ENCODE measurements around the gene RHBDF2. TPM values are rescaled to one million over a fixed set of nuclear protein-coding genes. Genes with fewer than 3 reads are reported as not detected.

The RHBDF2 gene
- total RNA-seq, 2 experiments from 2014 or later, result 23.9 to 28.4 TPM

DNA sequence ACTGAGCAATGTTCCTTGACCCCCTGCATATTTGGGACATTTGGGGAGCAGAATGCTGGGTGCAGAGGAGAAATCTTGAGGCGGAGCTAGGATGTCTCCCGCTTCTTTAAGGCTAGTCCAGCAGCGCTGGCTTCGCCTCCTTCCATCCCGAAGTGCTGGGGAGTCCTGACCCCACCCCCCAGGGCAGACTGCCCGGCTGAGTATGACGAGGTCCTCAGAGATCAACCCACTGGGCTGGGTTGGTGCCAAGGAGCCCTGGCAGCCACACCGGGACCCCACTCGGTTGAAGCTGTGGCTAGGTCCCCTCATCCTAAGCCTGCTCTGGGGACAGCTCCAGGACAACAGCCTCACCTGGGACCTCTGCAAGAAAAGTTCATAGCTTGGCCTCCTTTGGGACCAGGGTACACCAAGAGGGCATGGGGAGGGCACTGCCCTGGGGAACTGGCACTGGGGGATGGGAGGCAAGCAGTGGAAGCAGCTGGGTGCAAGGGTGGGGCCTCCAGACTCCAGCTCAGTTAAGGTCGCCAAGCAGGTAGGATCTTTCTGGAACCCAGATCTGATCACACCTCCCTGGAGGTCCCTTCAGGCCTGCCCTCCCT is 11.0 kb downstream of the RHBDF2 start:
- intact Hi-C loops (cut with DNase I, micrococcal nuclease), result no loop called here
- Mint-ChIP-seq H3K27me3 (no peaks in the 10 kb centered on the region), H3K36me3 (ENCODE audit: low read depth) (peaks cover 6% of the 10 kb centered on the region), H3K4me3 (no peak overlapping the region), H3K4me1 (peaks cover 27% of the 10 kb centered on the region), H3K27ac (no peak overlapping the region), H3K9me3 (ENCODE audit: low read depth) (no peaks in the 10 kb centered on the region)
- no peak for DNase-seq
- POLR2A ChIA-PET, result no interaction called here
- CTCF ChIA-PET, result interaction anchor here (0.8 to 1.4 kb wide), 2 partner anchors 12 to 23 kb away, joined by 3 to 4 read pairs; partner anchors contain the start of gene AANAT
- no peak for ATAC-seq

DNA sequence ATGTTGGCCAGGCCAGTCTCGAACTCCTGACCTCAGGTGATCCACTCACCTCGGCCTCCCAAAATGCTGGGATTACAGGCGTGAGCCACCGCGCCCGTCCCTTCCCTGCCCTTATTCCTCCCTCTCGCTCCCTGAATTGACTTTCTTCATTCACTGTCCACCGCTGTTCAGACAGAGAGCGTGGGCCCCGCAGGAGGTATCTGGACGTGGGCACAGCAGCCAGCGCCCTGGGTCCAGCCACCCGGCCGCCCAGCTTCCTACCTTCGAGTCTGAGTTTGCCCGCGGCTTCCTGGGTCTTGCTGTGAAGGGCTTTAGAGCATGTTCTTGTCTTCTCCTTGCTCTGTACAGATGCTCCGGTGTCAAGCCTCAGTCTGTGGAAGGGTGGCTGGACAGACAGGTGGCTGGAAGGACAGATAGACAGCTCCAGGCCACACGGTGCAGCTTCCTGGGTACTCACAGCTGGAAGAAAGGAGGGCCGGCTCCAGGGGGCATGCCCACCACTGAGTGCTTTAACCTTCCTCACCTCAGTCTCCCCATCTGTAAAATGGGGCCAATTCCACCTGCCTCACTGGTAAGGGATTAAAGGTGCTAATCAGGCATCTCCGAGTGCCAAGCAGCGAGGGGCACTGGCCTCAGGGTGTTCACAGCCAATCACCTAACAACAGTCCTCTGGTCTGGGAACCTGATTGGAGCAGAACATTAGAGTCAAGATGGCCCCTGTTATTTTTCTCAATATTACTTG is 13.6 kb downstream of the RHBDF2 start:
- no peak for DNase-seq
- ChIA-PET POLR2A (no interaction called here), CTCF (interaction anchor here (0.6 kb wide), 1 partner anchor 11 kb away, joined by 4 read pairs; no protein-coding TSS in a partner anchor)
- ATAC-seq, result no peak
- no peaks in the 10 kb centered on the region for H3K27me3 Mint-ChIP-seq
- intact Hi-C loops (cut with DNase I, micrococcal nuclease), result no loop called here
- H3K4me1 Mint-ChIP-seq, result peaks cover 13% of the 10 kb centered on the region
- H3K36me3 Mint-ChIP-seq (ENCODE audit: low read depth), result peaks cover 6% of the 10 kb centered on the region
- H3K27ac Mint-ChIP-seq, result no peak overlapping the region
- no peak overlapping the region for H3K4me3 Mint-ChIP-seq
- no peaks in the 10 kb centered on the region for H3K9me3 Mint-ChIP-seq (ENCODE audit: low read depth)

DNA sequence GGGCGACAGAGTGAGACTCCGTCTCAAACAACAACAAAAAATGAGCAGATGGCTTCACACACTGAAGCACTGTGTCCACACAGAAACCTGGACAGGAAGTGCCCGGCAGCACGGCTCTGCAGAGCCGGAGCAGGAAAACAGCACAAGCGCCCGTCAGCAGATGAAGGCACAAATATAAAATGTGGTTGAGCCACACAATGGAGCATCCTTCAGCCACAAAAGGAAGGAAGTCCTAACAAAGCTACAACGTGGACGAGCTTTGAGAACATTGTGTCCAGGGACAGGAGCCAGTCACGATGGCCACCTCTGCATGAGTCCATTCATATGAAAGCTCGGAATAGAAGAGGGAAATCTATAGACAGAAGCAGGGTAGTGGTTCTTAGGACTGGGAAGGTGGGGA is 15.7 kb downstream of the RHBDF2 start:
- Mint-ChIP-seq H3K36me3 (ENCODE audit: low read depth) (peaks cover 6% of the 10 kb centered on the region), H3K4me3 (no peak overlapping the region), H3K27me3 (no peaks in the 10 kb centered on the region), H3K9me3 (ENCODE audit: low read depth) (no peaks in the 10 kb centered on the region), H3K4me1 (no peaks in the 10 kb centered on the region), H3K27ac (no peak overlapping the region)
- intact Hi-C loops (cut with DNase I, micrococcal nuclease), result no loop called here
- ATAC-seq (no peak), DNase-seq (no peak)
- POLR2A ChIA-PET, result no interaction called here
- CTCF ChIA-PET, result interaction anchor here (0.6 to 0.9 kb wide), 2 partner anchors 20 to 140 kb away, joined by 3 read pairs; no protein-coding TSS in a partner anchor

GRCh38 chr17:76484228-76484725 is 16.9 kb downstream of the RHBDF2 start:
- no peak for ATAC-seq
- no peak for DNase-seq
- Mint-ChIP-seq H3K4me1 (no peaks in the 10 kb centered on the region), H3K27ac (no peak overlapping the region), H3K36me3 (ENCODE audit: low read depth) (peaks cover 6% of the 10 kb centered on the region), H3K27me3 (no peaks in the 10 kb centered on the region), H3K9me3 (ENCODE audit: low read depth) (no peaks in the 10 kb centered on the region), H3K4me3 (no peak overlapping the region)
- ChIA-PET CTCF (no interaction called here), POLR2A (no interaction called here)
- intact Hi-C loops (cut with DNase I, micrococcal nuclease), result no loop called here

- ATAC-seq (no peak), DNase-seq (no peak)
- Mint-ChIP-seq H3K27ac (no peak overlapping the region), H3K36me3 (ENCODE audit: low read depth) (peaks cover 9% of the 10 kb centered on the region), H3K27me3 (no peaks in the 10 kb centered on the region), H3K4me1 (no peaks in the 10 kb centered on the region), H3K9me3 (ENCODE audit: low read depth) (no peaks in the 10 kb centered on the region), H3K4me3 (no peak overlapping the region)
- intact Hi-C loops (cut with DNase I, micrococcal nuclease), result no loop called here
- CTCF ChIA-PET, result no interaction called here
- POLR2A ChIA-PET, result no interaction called here
Observed at GRCh38 chr17:76481071-76481655, 20.1 kb downstream of the RHBDF2 start.

- ATAC-seq, result no peak
- no peaks in the 10 kb centered on the region for H3K9me3 Mint-ChIP-seq (ENCODE audit: low read depth)
- no peak for DNase-seq
- ChIA-PET CTCF (interaction anchor here (0.6 to 1.0 kb wide), 2 partner anchors 58 to 169 kb away, joined by 3 read pairs; no protein-coding TSS in a partner anchor), POLR2A (no interaction called here)
- no peaks in the 10 kb centered on the region for H3K4me1 Mint-ChIP-seq
- H3K36me3 Mint-ChIP-seq (ENCODE audit: low read depth), result peaks cover 6% of the 10 kb centered on the region
- intact Hi-C loops (cut with DNase I, micrococcal nuclease), result no loop called here
- H3K27me3 Mint-ChIP-seq, result no peaks in the 10 kb centered on the region
- H3K27ac Mint-ChIP-seq, result no peak overlapping the region
- H3K4me3 Mint-ChIP-seq, result no peak overlapping the region
Observed at GRCh38 chr17:76480632-76481031, 20.6 kb downstream of the RHBDF2 start.

DNA sequence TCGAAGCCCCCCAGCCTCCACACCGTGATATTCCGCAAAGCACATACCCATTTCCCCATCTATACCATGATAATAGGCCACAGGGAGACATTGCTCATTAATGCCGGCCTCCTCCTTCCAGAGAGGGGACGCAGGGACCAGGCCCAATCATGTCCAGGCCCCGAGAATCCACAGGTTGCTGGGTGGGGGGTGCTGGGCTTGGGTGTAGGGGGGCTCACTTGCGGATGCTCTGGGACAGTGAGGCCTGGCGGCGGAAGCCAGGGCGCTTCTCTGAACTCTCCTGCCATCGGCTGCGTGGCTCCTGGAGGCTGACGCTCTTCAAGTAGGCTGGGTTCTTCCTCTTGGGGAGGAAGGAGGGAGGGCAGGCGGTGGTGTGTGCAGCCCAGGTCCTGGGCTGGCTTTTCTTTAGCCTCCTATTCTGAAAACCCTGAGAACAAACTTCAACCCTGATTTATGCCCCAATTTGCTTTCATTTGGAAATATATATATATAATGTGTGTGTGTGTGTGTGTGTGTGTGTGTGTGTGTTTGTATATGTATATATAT is 21.6 kb downstream of the RHBDF2 start:
- DNase-seq (no peak), ATAC-seq (no peak)
- Mint-ChIP-seq H3K27ac (no peak overlapping the region), H3K36me3 (ENCODE audit: low read depth) (peaks cover 9% of the 10 kb centered on the region), H3K9me3 (ENCODE audit: low read depth) (no peaks in the 10 kb centered on the region), H3K4me3 (no peak overlapping the region), H3K27me3 (no peaks in the 10 kb centered on the region), H3K4me1 (no peaks in the 10 kb centered on the region)
- CTCF ChIA-PET, result interaction anchor here (0.5 to 1.0 kb wide), 2 partner anchors 57 to 475 kb away, joined by 3 read pairs; no protein-coding TSS in a partner anchor
- POLR2A ChIA-PET, result no interaction called here
- intact Hi-C loops (cut with DNase I, micrococcal nuclease), result no loop called here

DNA sequence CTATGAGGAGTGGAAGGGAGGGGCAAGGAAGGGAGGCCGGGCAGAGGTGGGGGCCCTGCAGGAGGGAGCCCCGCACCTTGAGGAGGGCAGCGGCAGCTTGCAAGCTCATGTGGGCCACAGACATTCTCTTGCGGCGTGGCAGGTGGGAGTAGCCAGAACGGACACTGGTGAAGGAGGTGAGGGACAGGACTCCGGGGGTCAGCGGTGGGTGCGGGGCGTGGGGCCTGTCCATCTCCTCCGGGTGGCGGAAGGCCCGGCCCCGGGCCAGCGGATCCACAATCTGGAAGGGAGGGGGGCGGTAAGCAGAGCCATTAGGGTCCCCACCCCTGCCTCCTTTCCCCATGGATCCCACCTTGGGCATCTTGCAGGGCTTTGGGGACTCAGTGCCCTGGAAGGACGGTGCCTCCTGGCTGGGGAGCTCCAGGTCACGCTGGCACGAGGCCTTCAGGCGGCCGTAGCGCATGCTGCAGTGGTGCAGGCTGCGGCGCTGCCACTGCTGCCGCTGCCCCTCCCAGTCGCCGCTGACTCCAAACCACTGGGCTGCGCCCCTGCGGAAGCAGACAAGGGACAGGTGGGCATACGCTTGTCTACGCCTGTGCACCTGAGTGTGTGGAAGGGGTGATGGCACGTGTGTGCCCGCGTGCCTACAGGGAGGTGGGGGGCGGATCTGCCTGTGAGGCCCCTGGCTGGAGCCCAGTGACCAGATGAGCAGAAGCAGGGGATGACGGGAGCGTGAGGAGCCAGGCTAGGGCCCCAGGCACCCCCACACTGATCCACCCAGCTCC is 22.3 kb downstream of the RHBDF2 start:
- ChIA-PET CTCF (interaction anchor here (0.5 kb wide), 1 partner anchor 476 kb away, joined by 3 read pairs; no protein-coding TSS in a partner anchor), POLR2A (interaction anchor here (0.6 kb wide), 1 partner anchor 50 kb away, joined by 3 read pairs; no protein-coding TSS in a partner anchor)
- intact Hi-C loops (cut with DNase I, micrococcal nuclease), result no loop called here
- ATAC-seq (no peak), DNase-seq (no peak)
- no peak overlapping the region for H3K4me3 Mint-ChIP-seq
- no peaks in the 10 kb centered on the region for H3K4me1 Mint-ChIP-seq
- H3K9me3 Mint-ChIP-seq (ENCODE audit: low read depth), result no peaks in the 10 kb centered on the region
- no peaks in the 10 kb centered on the region for H3K27me3 Mint-ChIP-seq
- no peak overlapping the region for H3K27ac Mint-ChIP-seq
- peaks cover 9% of the 10 kb centered on the region for H3K36me3 Mint-ChIP-seq (ENCODE audit: low read depth)

DNA sequence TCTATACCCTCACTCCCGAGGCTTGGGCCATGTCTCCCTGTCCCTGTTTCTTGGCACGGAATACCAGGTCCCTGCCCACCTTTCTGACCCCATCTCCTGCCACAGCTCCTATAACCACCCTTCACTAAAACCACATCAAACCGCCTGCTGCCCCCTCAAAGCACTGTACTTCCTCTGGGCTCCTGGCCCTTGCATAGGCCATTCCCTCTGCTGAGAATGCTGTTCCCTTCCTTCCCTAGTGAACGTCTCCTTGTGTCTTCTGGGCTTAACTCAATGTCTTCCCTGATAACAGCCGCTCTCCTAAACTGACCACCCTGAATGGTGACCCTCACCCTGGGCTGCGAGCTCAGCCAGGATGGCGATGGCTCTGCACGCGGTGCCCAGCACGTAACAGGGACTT is 23.1 kb downstream of the RHBDF2 start:
- Mint-ChIP-seq H3K9me3 (ENCODE audit: low read depth) (no peaks in the 10 kb centered on the region), H3K27me3 (no peaks in the 10 kb centered on the region), H3K4me1 (no peaks in the 10 kb centered on the region), H3K27ac (no peak overlapping the region), H3K36me3 (ENCODE audit: low read depth) (peaks cover 9% of the 10 kb centered on the region), H3K4me3 (no peak overlapping the region)
- POLR2A ChIA-PET, result no interaction called here
- no peak for DNase-seq
- intact Hi-C loops (cut with DNase I, micrococcal nuclease), result no loop called here
- CTCF ChIA-PET, result no interaction called here
- ATAC-seq, result no peak

GRCh38 chr17:76477576-76477975 is 23.6 kb downstream of the RHBDF2 start:
- Mint-ChIP-seq H3K27me3 (no peaks in the 10 kb centered on the region), H3K36me3 (ENCODE audit: low read depth) (peaks cover 9% of the 10 kb centered on the region), H3K4me3 (no peak overlapping the region), H3K27ac (no peak overlapping the region), H3K9me3 (ENCODE audit: low read depth) (no peaks in the 10 kb centered on the region), H3K4me1 (no peaks in the 10 kb centered on the region)
- intact Hi-C loops (cut with DNase I, micrococcal nuclease), result no loop called here
- ChIA-PET POLR2A (no interaction called here), CTCF (no interaction called here)
- DNase-seq (no peak), ATAC-seq (no peak)

DNA sequence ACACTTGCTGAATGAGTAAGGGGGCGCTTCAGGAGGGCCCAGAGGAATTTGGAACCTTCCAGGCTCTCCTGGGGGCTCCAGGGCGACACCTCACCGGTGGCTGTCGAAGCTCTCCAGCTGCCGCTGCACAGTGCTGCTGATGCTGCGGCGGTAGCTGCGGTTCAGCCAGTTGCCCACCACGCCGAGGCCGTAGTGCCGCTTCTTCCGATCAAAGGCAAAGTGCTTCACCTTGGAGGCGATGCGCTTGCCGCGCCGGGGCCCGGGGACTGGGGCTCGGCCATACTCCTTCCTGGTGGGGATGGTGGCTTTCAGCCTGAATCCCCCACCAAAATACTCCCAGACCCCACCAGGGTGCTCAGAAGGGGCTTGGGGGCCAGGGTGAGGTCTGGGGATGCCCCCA is 24.5 kb downstream of the RHBDF2 start:
- intact Hi-C loops (cut with DNase I, micrococcal nuclease), result no loop called here
- Mint-ChIP-seq H3K27ac (no peak overlapping the region), H3K4me3 (no peak overlapping the region), H3K36me3 (ENCODE audit: low read depth) (peaks cover 9% of the 10 kb centered on the region), H3K4me1 (no peaks in the 10 kb centered on the region), H3K9me3 (ENCODE audit: low read depth) (no peaks in the 10 kb centered on the region), H3K27me3 (no peaks in the 10 kb centered on the region)
- CTCF ChIA-PET, result interaction anchor here (0.5 kb wide), 1 partner anchor 460 kb away, joined by 3 read pairs; no protein-coding TSS in a partner anchor
- DNase-seq (no peak), ATAC-seq (no peak)
- POLR2A ChIA-PET, result interaction anchor here (0.6 kb wide), 1 partner anchor 22 kb away, joined by 8 read pairs; no protein-coding TSS in a partner anchor
